Activated CD4-positive, alpha-beta T cell treated with anti-CD3 and anti-CD28 coated beads for 48 hours (primary cell): Measurements from ENCODE around the gene ATP1B1.
A peak's percentile ranks its signal among the peaks of the same experiment; 100 is the strongest.

Source experiments
- DNase-seq: peaks from one replicate; pipeline ENCODE4 v3.0.0-alpha.2; 2020

The ATP1B1 gene

DNA sequence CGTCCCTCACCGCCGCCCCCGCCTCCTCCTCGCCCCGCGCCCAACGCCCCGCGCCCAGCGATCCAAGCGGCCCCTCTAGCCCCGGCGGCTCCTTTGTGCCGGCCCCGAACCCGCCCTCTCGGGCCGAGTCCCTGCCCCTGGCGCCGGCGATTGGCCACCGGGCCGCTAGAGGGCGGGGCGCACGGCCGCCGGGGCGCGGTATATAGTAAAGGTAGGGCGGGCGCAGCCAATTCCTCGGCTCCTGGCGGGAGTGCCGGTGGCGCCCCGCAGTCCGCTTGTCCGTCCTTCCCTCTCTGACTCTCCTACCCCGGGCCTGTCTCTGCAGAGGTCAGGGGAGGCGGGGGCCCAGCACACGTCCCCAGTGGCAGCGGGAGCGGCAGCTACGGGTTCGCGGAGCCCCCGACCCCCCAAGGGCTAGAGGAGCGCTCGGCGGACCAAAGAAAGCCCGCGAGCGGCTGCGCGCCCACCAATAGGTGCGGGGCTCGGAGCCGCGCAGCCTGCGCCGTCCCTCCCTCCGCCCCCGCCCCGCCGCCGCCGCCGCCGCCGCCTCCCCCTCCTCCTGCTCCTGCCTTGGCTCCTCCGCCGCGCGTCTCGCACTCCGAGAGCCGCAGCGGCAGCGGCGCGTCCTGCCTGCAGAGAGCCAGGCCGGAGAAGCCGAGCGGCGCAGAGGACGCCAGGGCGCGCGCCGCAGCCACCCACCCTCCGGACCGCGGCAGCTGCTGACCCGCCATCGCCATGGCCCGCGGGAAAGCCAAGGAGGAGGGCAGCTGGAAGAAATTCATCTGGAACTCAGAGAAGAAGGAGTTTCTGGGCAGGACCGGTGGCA lies at the start of gene ATP1B1:
ATP1B1 (plus strand) TSS at position 596 of the 826 bp plus-strand sequence; CDS start at position 736, 140 bp downstream.
- peak; percentile 85 for DNase-seq

GRCh38 chr1:169059421-169059820 lies 47.1 kb upstream of the ATP1B1 start:
- DNase-seq: no peak

DNA sequence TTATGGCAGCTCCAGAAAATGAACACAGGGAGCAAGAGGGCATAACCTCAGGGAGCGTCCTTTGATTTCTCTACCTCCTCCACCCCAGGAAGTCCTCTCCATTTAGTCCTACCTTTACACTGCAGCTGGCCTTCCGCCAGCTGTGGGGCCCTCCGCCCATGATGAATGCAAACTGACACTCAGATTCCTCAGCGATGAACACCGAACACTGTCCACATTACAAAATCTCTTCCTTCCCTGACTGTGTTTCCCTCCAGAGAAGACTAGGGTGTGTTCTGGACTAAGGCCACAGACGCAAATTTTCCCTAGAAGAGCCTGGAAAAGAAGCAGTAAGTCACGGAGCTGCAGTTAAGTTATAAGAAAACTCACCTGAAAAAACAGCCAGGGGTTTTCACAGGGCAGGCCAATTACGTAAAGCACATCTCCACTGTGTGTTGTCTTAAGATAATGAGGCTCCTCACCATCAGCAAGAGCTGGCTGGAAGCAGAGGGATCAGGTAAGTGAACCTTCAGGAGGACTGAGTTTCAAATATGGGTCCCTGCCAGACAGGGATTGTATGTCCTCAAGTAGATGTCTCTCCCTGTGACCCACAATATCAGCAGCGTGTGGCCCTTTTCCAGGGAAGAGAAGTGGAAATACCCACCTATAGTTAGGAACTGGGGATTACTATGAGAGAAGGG lies 46.3 kb upstream of the ATP1B1 start:
- no peak for DNase-seq

GRCh38 chr1:169060919-169061639 lies 45.4 kb upstream of the ATP1B1 start:
- no peak for DNase-seq

- DNase-seq: no peak
Measured at GRCh38 chr1:169062152-169062551, 44.3 kb upstream of the ATP1B1 start.

DNA sequence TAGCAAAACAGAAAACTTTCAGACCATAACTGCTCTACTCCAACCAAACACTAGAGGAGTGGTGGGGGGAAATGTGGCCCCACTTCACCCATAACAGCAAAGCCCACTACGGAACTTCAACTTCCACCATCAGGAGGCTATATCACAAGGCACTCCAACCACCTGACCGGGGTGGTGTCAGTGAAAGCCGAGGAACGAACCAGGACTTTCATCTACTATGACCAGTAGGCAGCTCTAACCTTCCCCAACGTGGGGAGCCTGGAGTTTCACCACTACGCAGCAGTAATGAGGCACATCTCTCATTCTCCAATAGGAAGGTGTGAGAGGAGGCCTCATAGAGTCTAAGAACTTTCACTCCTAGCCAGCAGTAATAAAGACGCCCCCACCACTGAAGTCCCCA lies 42.4 kb upstream of the ATP1B1 start:
- no peak for DNase-seq

DNA sequence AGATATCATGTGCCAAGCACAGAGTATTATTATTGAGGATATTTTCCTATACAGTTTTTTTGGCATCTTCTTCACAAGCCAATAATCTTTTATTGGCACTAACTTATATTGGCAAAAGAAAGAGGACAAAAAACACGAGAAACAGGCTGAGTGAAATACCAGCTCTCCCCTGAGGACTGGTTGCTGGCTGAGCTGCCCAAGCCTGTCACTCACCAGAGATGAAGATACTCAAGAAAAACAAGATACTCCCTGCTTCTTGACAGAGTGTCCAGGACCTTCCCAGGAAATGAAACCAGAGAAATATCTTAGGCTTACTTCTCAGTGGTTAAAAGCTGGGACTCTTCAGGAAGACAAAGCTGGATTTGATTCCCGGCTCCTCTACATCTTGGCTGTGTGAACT lies 35.9 kb upstream of the ATP1B1 start:
- no peak for DNase-seq

DNA sequence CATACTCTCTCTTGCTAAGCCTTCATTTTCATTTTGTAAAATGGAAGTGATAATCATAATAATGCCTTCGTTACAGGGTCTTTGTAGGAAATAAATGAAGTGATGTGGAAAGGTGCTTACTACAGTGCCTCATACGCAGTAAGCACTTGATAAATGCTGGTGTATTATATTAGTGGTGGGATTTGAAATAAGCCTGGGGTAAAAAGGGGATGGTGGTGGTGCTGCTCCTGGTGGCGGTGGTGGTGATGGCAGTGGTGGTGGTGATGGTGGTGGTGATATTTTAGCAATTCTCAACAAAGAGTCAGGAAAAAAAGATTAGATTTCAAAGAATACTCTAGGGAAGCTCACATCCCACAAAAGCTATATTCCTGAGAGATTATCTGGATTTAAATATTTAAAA lies 35.5 kb upstream of the ATP1B1 start:
- no peak for DNase-seq

- DNase-seq: no peak
Measured at GRCh38 chr1:169072945-169073725, 33.4 kb upstream of the ATP1B1 start.

GRCh38 chr1:169078163-169078883 lies 28.2 kb upstream of the ATP1B1 start:
- DNase-seq: no peak

DNA sequence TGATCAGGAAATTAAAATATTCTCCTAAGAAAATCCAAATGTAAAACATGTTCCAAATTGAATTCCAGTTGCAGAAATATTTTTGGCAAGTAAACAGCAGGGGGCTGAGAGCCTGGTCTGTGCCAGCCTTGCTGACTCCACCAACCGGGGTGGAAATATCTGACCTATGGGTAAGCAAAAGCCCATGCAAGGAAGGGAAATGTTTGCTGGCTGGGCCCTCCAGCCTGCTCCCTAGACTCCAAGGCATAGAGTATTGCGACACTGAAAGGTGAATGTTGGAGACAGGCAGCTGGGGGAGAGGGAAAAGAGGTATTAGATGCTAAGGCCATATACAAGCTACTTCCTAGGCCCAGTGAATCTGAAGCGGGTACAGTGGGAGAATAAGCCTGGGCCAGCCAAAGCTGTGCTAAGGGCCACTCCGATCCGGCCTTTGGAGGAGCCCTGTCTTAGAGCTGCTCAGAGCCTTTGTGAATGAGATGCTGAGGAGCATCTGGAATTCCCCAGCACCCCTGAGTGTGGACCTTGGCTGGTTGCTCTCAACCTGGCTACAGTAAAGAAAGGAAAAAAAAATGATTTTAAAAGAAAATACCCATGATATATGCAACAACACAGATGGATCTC lies 24.9 kb upstream of the ATP1B1 start:
- no peak for DNase-seq

DNA sequence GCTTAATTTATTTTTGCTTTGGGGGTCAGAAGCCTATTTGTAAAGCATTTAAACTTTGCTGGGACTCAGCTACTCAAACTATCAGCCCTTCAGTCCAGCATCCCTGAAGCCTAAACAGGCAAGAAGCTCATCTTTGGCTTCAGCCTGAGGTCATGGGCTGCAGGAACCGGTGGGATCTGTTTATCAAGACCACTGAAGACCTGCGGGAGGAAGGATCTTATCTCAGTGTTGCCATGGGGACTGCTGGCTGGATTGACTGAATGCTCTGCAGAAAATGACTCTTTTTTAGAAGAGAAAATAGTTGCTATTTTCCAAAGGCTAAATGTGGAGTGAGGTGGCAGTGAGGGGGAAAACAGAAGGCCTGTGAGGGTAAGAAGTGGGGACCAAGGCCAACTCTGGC lies 20.6 kb upstream of the ATP1B1 start:
- no peak for DNase-seq

DNA sequence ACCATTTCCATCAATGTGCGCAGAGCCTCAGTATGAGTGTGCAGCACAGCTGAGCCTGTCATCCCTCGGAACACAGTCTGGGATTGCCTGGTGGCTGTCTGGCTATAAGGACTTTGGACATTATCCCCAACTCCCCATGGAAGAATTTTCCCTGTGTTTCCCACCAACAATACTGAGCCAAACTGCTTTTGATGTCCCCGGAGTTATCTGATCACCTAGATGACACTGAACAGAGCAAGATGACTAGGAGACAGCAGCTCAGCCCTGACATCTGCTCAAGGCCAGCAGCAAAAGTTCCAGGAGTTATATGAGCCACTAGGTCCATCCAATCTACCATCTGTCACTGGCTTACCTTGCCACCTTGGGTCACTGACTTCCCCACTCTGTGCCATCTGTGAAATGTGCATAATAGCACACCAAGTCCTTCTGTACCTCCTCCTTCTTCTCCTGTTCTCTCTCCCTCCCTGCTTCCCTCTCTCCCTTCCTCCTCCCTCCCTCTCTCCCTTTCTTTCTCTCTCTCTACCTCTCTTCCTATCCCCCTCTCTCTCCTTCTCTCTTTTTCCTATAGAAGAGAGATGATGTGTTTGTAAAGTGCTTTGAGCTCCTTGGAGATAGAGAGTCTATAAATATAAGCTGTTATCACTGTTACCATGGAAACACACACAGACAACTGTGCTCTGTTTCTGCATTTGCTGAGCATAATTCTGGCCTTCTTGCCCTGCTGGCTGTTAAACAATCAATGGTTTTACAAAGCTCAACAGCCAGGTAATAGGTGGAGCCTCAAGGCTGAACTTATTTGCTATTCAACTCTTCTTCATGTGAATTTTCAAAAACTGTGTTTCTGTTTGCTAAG lies 19.7 kb upstream of the ATP1B1 start:
- no peak for DNase-seq

DNA sequence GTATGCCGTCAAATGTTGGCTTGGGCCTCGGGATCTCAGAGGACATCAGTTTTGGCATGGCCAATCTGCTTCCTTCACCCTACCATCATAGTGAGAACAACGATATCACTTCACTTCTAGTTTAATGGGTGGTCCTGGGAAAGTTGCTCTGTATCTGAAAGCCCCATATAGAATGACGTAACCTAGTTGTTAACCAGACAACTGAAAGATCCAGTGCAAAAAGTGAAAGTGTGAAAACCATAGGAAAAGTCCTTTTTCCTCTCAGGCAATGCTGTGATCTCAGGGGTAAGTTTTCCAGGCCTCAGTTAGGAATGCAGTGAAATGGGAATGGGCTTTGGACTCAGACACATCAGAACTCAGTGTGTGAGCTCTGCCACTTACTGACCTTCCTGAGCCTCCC lies 18.6 kb upstream of the ATP1B1 start:
- no peak for DNase-seq

DNA sequence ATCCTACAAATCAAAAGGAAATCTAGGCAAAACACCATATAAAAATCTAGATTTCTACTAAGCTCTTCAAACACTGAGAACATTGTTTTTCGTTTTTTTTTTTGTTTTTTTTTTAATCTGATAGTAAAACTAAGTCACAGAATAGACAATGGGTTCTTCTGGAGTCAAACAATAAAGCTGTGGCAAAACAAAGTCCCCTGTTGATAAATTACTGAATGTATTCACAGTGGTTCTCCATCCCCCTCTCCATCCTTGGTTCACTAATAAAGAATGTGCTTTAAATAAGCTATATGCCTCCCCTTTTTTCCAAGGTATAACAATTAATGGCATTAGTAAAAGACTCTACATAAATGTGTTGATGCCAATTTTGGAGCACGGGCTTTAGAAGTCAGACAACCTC lies 16.7 kb upstream of the ATP1B1 start:
- no peak for DNase-seq

DNA sequence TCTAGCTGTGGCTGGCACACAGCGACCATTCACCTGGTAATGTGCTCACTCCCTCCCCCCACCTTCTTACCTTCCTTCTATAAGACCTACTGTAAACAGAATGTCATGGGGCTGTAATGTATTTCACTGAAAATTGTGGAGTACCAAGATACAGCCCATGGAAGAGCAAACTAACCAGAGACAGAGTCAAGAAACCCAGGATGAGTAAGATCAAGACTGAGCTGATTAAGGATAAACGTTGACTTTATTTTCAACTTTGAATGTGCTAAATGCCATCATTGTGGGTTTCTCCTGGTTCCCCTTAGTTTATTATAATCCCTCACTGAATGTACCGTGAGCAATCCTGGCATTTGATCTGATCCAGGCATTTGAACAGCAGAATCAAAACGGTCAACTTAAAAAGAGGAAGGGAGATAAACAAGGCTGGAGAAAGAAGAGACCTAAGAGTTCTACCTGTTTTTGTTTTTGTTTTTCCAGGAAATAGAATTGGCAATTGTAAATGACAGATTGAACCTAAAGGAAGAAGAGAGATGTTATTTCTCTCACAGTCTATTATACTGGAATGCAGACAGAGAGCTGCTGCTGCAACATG lies 16.1 kb upstream of the ATP1B1 start:
- DNase-seq: no peak

GRCh38 chr1:169090900-169091311 lies 15.6 kb upstream of the ATP1B1 start:
- no peak for DNase-seq

DNA sequence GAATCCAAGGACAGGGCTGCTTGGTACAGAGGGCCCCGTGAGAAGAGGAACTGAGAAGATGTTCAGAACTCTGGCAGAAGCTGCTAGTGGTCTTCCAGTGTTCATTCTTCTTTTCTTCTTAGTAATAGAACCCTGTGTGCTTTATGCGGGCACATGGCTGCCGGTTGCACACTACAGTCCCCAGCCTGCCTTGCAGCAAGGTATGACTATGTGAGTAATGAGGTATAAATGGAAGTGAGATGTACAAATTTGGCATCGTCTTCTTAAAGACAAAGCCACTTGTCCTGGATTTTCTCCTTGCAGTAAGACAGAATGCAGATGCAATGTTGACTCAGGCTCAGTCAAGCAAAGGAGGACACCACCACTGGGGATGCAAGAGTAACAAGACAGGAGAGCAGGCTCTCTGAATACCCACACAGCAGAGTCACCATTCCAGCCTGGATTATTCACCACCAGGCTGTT lies 15.0 kb upstream of the ATP1B1 start:
- no peak for DNase-seq

DNA sequence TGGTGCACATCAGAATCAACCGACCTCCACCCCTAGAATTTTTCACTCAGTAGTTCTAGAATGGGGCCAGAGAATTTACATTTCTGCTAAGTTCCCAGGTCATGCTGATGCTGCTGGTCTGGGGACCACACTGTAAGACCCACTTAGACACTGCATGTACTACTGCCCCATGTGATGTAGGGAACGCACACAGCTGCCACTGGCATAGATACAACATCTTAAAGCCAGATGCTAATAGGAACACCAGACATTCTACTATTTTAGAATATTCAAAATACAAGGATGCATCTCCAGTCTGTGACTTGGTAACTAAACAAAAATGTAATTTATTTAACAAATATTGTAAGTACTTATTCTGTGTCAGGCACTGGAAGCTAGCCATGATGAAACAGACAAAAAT lies 14.1 kb upstream of the ATP1B1 start:
- DNase-seq: no peak

- DNase-seq: no peak
Measured at GRCh38 chr1:169094897-169095569, 11.5 kb upstream of the ATP1B1 start.
